ENCODE measurements around the gene OR10H1.

OR10H1 gene

DNA sequence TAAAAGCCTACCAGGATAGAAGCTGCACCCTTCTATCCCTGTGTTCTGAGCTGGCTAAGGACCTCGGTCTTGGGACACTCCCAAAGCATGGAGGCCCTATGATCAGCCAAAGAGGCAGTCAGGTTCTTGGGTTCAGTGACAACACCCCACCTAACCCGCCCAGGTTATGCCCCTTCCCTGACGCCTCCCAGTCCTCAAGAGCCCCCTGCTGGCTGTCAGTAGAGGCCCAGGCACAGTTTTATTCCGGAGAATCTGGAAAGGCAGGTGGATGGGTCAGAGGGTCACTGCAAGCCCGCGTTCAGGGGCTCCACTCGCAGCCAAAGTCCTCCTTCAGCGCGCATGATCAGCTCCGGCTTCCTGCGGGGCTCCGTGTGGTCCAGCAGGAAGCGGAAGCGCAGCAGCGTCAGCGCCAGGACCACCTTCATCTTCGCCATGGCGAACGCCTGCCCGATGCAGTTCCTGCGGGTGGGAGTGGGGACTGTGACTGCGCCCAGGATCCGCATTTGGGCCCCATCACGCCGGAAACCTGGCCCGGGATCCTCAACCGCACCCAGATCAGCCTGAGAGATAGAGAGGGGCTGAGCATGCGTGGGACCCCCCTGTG lies 55.4 kb downstream of the OR10H1 start:
- Histone ChIP-seq H3F3A (ENCODE audit: insufficient read depth) (no peaks in the 10 kb centered on the region), H4K20me1 (ENCODE audit: low read depth, low read length) (peaks cover 5% of the 10 kb centered on the region; the same call in 1 of the 2 replicates), H3K79me2 (ENCODE audit: insufficient read depth, low read length) (no peaks in the 10 kb centered on the region), H3K27me3 (ENCODE audit: low read length) (no peaks in the 10 kb centered on the region), H3K4me3 (ENCODE audit: insufficient read depth, low read length, poor library complexity, severe bottlenecking) (no peak overlapping the region), H3K9me2 (replicated peaks; ENCODE audit: insufficient read depth, low read length) (no peaks in the 10 kb centered on the region), H3K27ac (ENCODE audit: low read depth, low read length) (no peak overlapping the region), H2AFZ (ENCODE audit: low read depth, low read length, severe bottlenecking) (no peak overlapping the region), H3K4me2 (ENCODE audit: low read depth, low read length, poor library complexity, severe bottlenecking) (no peak overlapping the region), H3K9me3 (ENCODE audit: insufficient read depth, low read length) (no peaks in the 10 kb centered on the region), H3K9ac (ENCODE audit: low read length) (no peak overlapping the region), H3K36me3 (ENCODE audit: low read length) (no peaks in the 10 kb centered on the region)
- TF ChIP-seq, protein P1, sequence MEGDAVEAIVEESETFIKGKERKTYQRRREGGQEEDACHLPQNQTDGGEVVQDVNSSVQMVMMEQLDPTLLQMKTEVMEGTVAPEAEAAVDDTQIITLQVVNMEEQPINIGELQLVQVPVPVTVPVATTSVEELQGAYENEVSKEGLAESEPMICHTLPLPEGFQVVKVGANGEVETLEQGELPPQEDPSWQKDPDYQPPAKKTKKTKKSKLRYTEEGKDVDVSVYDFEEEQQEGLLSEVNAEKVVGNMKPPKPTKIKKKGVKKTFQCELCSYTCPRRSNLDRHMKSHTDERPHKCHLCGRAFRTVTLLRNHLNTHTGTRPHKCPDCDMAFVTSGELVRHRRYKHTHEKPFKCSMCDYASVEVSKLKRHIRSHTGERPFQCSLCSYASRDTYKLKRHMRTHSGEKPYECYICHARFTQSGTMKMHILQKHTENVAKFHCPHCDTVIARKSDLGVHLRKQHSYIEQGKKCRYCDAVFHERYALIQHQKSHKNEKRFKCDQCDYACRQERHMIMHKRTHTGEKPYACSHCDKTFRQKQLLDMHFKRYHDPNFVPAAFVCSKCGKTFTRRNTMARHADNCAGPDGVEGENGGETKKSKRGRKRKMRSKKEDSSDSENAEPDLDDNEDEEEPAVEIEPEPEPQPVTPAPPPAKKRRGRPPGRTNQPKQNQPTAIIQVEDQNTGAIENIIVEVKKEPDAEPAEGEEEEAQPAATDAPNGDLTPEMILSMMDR (IDR thresholded peaks at IDR 0.05; ENCODE audit: insufficient read depth, low read length, poor library complexity, severe bottlenecking): no peak
- TF ChIP-seq EZH2phosphoT487 (conservative IDR thresholded peaks at IDR 0.05; ENCODE audit: low read length): no peak

GRCh38 chr19:15758379-15758778 lies 57.1 kb downstream of the OR10H1 start:
- Histone ChIP-seq H3K9me3 (ENCODE audit: insufficient read depth, low read length) (no peaks in the 10 kb centered on the region), H3K4me2 (ENCODE audit: low read depth, low read length, poor library complexity, severe bottlenecking) (no peak overlapping the region), H3F3A (ENCODE audit: insufficient read depth) (no peaks in the 10 kb centered on the region), H3K27me3 (ENCODE audit: low read length) (no peaks in the 10 kb centered on the region), H3K9me2 (replicated peaks; ENCODE audit: insufficient read depth, low read length) (no peaks in the 10 kb centered on the region), H4K20me1 (ENCODE audit: low read depth, low read length) (no peaks in the 10 kb centered on the region), H3K36me3 (ENCODE audit: low read length) (no peaks in the 10 kb centered on the region), H3K9ac (ENCODE audit: low read length) (no peak overlapping the region), H3K79me2 (ENCODE audit: insufficient read depth, low read length) (no peaks in the 10 kb centered on the region), H3K4me3 (ENCODE audit: insufficient read depth, low read length, poor library complexity, severe bottlenecking) (no peak overlapping the region), H3K27ac (ENCODE audit: low read depth, low read length) (no peak overlapping the region), H2AFZ (ENCODE audit: low read depth, low read length, severe bottlenecking) (no peak overlapping the region)
- TF ChIP-seq, protein P1 (IDR thresholded peaks at IDR 0.05; ENCODE audit: insufficient read depth, low read length, poor library complexity, severe bottlenecking): no peak
- no peak for TF ChIP-seq EZH2phosphoT487 (conservative IDR thresholded peaks at IDR 0.05; ENCODE audit: low read length)
